ENCODE results near the gene FOXO1. TPM values are rescaled to one million over a fixed set of nuclear protein-coding genes. Genes with fewer than 3 reads are reported as not detected.

The FOXO1 gene
- total RNA-seq, 4 donors from 2014 or later, result 65.7 to 111 (median 87.5) TPM

GRCh38 chr13:40651866-40652587 is 14.4 kb downstream of the FOXO1 start:
- DNase-seq (ENCODE audit: low spot score), result no peak
- TF ChIP-seq CTCF (IDR thresholded peaks at IDR 0.05), result no peak
- ATAC-seq (ENCODE audit: low FRiP score), result no peak

GRCh38 chr13:40648841-40649240 is 17.6 kb downstream of the FOXO1 start:
- ATAC-seq (ENCODE audit: low FRiP score) (no peak), DNase-seq (ENCODE audit: low spot score) (no peak)
- no peak for TF ChIP-seq CTCF (IDR thresholded peaks at IDR 0.05)

GRCh38 chr13:40648040-40648439 is 18.4 kb downstream of the FOXO1 start:
- DNase-seq (ENCODE audit: low spot score), result no peak
- ATAC-seq (ENCODE audit: low FRiP score), result no peak
- no peak for TF ChIP-seq CTCF (IDR thresholded peaks at IDR 0.05)

- TF ChIP-seq CTCF (IDR thresholded peaks at IDR 0.05), result no peak
- no peak for DNase-seq (ENCODE audit: low spot score)
- ATAC-seq (ENCODE audit: low FRiP score), result no peak
Observed at GRCh38 chr13:40644838-40645604, 21.4 kb downstream of the FOXO1 start.

GRCh38 chr13:40640845-40641458 is 25.5 kb downstream of the FOXO1 start:
- ATAC-seq (ENCODE audit: low FRiP score), result no peak

GRCh38 chr13:40640202-40640601 is 26.2 kb downstream of the FOXO1 start:
- TF ChIP-seq CTCF (IDR thresholded peaks at IDR 0.05), result no peak
- ATAC-seq (ENCODE audit: low FRiP score) (no peak), DNase-seq (ENCODE audit: low spot score) (no peak)

More at GRCh38 chr13:40640845-40641458, 25.5 kb downstream of the FOXO1 start:
- TF ChIP-seq CTCF (IDR thresholded peaks at IDR 0.05), result no peak
- no peak for DNase-seq (ENCODE audit: low spot score)

Measured in omental fat pad (tissue), 4 donors.